HG03175 (cell line): ENCODE measurements around the gene NKD2.
"Not testable (repeated sequence)": the region's sequence is repeated elsewhere in the genome, so short reads cannot be mapped to it uniquely, and the experiment has no call there.

Experiments used
- ATAC-seq: cut with Tn5 transposase; IDR thresholded peaks from one replicate; pipeline ENCODE4 v1.9.1; 2021; ENCODE audit warnings: mild to moderate bottlenecking, moderate library complexity; ENCODE audit not compliant: unreplicated experiment

Gene NKD2

GRCh38 chr5:1012313-1012841 lies 3.8 kb downstream of the NKD2 start:
- ATAC-seq: no peak

- ATAC-seq: no peak
Measured at GRCh38 chr5:1012900-1013237, 4.3 kb downstream of the NKD2 start.

DNA sequence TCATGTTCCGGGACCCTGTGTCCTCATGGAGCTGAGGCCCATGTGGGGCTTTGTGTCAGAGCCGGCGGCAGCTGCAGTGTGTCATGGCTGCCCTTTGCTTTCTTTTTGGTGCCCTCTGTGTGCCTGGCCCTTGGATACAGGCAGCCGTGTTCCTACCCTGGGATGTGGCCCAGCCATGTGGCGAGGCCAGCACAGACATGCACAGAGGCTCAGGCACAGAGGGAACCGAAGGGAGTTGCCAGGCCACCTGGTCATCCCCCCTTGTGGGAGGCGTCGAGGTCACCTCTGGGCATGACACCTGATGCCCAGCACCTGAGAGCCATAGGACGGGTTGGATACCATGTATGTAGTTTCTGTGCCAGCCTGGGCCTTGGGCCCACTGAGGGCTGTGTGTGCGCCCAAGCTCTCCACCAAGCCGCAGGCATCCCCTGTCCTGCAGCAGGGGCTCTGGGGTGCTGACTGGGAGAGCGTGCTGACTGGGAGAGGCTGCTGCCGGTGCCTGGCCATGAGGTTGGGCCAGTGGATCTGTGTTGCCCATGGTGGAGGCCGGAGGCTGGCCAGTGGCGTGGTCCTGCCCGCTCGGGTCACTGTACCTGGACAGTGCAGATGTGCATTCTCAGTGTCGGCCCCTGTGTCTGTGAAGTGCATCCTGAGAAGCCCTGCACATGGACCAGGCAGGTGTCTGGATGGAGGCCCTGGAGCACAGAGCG lies 4.8 kb downstream of the NKD2 start:
- ATAC-seq: no peak

DNA sequence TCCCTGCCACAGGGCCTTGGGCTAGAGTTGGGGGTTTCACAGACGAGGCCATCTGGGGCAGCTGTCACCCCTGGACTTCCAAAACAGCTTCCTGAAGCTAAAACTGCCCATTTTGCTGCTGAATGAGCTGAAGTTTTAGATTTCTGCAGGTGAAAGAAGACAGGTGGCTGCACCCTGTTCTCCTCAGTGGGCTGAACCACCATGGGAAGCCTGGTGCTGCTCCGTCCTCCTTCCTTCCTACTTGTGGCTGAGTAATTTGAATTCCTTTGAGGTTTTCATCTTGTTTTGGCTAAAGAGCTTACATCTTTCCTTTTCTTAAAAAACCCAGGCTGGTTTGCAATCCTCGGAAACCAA lies 5.3 kb downstream of the NKD2 start:
- ATAC-seq: no peak

DNA sequence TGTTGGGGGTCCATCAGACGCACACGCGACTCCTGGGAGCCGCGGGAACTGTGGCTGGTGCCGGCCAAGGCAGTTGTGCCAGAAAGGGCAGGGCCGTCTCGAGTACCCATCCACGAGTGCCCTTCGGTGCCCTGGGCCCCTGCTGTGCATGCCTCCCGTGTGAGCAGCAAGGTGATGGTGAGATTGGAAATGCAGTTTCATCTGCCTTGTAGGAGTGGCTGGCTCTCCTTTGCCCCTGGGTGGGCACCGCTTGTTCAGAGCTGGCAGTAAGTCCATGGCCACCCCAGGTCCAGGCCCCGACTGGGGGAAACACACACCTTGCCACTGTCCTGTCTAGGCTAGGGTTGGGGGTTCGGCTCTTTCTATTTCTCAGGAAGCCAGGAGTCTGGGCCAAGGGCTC lies 5.7 kb downstream of the NKD2 start:
- ATAC-seq: no peak

DNA sequence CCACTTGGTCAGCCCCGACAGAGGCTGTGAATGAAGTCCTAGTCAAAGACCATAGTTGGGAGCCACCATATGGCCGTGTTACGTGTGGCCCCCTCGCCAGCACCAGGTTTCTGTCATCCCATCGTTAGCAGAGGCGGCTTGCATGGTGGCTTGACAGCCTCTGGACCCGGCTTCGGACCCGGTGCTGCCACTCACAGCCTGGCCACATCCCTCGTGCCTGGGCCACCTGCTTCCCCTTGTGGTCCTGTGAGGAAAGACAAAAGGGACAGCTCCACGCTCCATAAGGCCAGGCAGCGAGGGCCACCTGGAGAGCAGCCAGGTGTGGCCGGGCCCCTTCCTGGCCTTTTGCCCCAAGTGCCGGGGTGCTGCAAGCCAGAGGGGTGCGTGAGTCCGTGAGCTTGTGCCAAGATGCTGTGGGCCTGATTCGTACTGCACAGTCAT lies 6.2 kb downstream of the NKD2 start:
- ATAC-seq: no peak

DNA sequence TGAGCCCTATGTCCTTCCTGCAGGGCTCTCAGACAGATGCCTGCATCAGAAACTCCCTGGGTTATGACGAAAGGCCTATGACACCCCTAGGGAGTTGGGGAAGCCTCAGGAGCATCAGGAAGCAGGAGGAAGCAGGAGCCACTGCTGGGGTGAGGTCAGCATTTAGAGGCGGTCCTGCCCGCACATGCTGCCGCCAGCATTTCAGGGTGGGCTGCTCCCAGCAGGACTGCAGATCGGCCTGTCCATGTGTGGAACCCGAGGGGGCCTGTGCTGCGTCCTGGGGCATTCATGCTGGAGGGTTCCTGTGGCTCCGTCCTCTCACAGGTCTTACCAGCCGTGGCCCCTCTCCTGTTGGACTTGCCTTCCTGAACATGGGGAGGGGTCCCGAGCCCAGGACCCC lies 6.9 kb downstream of the NKD2 start:
- ATAC-seq: no peak

DNA sequence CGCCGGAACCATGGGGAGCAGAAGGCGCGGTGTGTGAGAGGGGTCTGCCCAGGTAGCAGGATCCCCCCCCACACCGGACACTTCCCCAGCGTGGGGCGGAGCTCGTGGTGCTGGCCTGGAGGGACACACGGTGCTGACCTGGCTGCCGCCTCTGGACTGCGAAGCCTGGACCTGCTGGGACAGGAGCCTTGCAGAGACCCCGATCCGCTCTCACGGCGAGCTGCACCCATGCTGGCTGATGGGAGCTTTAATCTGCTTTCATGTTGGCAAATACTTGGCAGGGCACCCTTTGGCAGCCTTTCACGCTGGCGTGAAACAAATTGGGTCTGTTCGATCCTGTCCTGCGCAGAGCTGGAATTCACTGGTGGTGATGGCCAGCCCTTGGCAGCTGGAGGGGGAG lies 7.4 kb downstream of the NKD2 start:
- ATAC-seq: no peak

DNA sequence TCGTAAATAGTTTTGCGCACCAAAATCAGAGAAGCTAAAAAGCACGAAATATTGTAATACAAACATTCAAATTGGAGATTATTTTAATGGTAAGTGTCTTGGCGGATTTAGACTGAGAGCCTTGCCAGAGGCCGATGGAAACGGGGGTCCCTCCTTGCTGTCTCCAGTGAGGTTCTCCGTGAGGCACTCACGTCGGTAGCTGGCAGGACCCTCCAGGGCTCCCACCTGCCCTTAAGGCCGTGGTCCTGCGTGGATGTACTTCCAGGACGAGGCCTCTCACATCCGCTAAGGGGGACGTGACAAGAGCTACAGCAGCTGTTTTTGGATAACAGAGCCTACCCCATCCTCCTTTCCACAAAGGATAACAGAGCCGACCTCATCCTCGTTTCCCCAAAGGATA lies 7.9 kb downstream of the NKD2 start:
- ATAC-seq: no peak

DNA sequence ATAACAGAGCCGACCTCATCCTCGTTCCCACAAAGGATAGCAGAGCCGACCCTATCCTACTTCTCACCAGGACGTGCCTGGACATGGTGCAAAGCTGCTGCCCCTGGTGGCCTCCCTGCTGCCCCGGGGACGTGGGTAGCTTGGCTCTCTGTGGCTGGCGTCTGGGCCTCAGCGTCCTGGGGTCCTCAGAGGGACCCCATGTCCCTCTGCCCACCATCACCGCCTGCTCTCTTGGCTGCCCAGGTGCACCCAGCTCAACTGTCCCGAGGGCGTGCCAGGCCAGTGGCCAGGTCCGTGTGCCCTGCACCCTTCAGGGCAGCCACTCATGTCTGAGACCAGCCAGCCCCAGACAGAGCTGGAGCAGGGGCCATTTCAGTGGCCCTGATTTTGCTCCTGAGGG lies 8.5 kb downstream of the NKD2 start:
- no peak for ATAC-seq

DNA sequence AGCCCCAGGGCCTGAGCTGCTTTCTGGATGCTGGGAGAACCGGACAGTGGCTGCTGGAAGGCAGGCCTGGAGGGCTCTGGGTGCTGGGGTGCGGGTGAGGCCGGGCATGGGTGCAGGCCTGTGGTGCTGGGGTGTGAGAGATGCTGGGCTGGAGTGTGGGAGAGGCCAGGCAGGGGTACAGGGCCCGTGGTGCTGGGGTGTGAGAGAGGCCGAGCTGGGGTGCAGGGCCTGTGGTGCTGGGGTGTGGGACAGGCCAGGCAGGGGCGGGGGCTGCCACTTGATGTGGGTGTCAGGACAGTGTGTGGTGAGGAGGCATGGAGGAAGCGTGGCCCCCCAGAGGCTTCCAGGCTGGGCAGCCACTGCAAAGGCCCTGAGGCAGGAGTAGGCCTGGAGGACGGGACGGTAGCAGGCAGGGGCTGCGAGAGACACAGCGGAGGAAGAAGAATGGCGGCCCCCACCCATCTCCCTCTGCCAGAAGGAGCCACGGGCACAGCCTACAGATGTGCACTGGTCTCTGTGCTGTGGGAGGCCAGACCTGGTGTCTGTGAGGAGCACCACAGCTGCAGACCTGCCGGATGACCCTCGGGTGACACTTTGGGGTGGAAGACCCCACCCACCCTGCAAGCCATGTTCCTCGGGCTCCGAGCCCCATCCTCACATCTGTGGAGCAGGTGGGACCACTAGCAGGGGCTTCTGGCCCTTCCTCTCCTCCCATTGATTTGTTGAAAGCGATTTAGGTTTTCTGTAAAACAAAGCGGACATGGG lies 9.3 kb downstream of the NKD2 start:
- ATAC-seq: no peak

DNA sequence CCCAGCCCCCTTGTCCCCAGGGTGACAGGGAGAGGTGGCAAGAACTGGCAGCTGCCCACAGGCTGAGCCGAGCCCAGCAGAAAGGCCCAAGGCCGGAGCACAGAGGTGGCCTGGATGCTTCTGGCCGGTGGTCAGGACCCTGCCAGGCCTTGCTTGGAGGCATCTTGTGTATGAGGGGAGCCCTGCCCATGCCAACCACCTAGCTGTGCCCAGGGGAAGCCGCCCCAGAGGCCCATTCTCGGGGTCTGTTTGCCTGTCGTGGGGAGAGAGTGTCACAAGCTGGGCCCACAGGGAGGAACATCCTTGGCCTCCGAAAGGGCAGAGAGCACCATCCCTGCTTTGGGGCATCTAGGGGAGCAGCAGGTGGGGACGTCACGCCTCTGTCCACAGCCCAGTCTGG lies 10.0 kb downstream of the NKD2 start:
- ATAC-seq: no peak

DNA sequence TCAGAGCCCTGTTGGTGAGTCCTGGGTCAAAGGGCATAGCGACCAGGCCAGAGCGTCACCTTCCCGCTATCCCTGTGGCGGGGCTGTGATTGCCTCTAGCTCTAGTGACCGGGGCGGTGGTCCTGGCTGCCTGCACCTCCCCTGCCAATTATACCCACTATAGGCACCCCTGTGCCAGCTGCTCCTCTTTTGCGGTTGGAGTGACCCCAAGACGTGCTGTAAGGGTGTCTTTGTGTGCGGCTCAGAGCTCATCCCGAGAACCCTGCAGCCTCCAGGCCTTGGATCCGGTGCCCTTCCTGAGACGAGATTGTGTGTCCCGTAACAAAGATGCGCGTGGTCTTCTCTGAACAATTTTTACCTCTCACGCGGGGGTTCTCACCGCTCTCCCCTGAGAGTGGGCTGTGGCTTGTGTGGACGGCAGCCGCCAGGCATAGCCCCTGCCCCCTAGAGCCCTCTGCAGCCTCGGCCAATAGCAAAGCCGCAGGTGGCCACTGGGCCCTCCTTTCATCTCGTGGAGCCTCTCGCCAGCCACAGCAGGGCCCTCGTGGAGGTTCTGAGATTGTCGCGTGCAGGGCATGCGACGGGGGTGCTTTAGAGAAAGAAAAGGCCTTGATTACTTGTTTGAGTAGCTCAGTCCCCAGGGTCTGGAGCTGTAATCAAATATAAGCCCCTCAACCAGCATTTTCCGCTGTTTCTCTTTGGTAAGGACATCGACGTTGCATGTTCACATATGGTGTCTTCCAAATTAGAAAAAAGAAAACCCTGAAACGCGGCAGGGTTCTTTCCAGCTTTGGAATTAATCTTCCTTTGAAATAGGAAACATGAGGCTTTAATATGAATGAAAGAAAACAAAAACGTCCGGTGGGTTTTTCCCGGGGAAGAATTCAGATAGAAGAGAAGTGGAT lies 10.7 kb downstream of the NKD2 start:
- no peak for ATAC-seq

- no peak for ATAC-seq
Measured at GRCh38 chr5:1020452-1020961, 11.9 kb downstream of the NKD2 start.

GRCh38 chr5:1021136-1021968 lies 12.8 kb downstream of the NKD2 start:
- no peak for ATAC-seq

GRCh38 chr5:1021969-1022336 lies 13.4 kb downstream of the NKD2 start:
- ATAC-seq: not testable (repeated sequence)

DNA sequence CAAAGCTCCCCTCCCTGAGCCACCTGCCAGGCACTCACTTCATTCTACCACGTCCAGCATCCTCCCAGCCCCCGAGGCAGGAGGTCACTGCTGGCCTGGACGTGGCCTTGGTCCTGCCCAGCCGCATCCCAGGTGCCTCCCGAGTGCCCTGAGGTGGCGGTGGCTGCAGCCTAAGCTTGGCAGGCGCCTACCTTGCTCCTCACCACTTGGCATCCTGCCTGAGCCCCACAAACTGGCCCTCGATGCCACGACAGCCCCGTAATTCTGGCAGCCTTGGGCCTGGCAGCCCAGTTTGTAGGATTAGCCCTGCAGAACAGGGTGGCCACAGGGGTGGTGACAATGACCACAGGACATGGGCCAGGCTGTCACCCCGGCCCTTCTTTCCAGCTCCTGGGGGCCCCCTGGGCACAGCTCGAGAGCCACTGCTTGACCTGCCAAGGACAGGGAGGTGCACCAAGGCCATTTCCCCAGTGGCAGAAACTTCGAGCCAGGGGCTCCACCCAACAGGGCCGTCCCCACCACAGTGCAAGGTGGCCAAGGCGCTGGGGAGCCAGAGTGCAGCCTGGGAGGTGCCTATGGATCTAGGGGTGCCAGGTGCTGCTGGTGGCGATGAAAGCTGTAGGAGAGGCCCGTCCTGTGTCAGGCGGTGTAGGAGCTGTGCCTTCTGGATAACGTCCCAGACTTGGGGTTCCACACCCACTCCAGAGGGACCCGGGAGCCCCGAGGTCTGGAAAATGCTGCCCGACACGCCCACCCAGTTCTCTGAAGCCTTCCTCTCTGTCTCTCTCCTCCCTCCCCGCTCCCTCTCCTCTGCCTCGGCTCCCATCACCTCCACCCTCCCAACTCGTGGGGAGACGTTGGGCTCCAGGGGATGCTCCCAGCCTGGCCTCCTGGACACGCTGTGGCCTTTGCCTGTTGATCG lies 18.4 kb downstream of the NKD2 start:
- no peak for ATAC-seq

- no peak for ATAC-seq
Measured at GRCh38 chr5:1027631-1028441, 19.2 kb downstream of the NKD2 start.
